HCT116 (cell line): ENCODE measurements around the gene MYLK4.

Experiments
- CTCF ChIP-seq, 3 experiments: fragments of 200-600 bp in 1 of 3; sonication (generic) in 1 of 3; IDR thresholded peaks in 2 of 3; conservative IDR thresholded peaks in 1 of 3; 2 replicates each; pipeline ENCODE4 v1.5.1; 2012 to 2017; ENCODE audit warnings: low read depth in 2 of 3, low read length in 2 of 3, antibody characterized with exemption in 1 of 3, borderline replicate concordance in 1 of 3, control low read depth in 1 of 3, mild to moderate bottlenecking in 1 of 3, mixed read lengths in 1 of 3, mixed run types in 1 of 3, moderate library complexity in 1 of 3; ENCODE audit not compliant: insufficient read depth in 1 of 3
- EZH2phosphoT487 ChIP-seq: fragments of 200-600 bp; IDR thresholded peaks from 2 replicates; pipeline ENCODE4 v1.6.1; 2018; ENCODE audit warnings: antibody characterized with exemption, borderline replicate concordance
- POLR2A ChIP-seq: IDR thresholded peaks from 2 replicates; pipeline ENCODE4 v1.7.0; 2011; ENCODE audit warnings: borderline replicate concordance; ENCODE audit not compliant: insufficient read depth, insufficient read length; ENCODE audit errors: extremely low read depth

- TF ChIP-seq CTCF (IDR thresholded peaks at IDR 0.05 in 2 of 3, conservative IDR thresholded peaks at IDR 0.05 in 1 of 3; ENCODE audit: borderline replicate concordance in 1 of 3, insufficient read depth in 1 of 3, low read depth in 2 of 3, low read length in 2 of 3) (no peak), EZH2phosphoT487 (no peak), POLR2A (no peak)
These were observed 70.3 kb downstream of the MYLK4 start for GRCh38 chr6:2680264-2680922.
